Parathyroid adenoma (tissue), 2 donors: ENCODE results near the gene PALLD.

Experiments
- H2AFZ ChIP-seq: fragments of 300-600 bp; sonication (generic); one replicate; pipeline ENCODE4 v1.7.0; 2017; ENCODE audit warnings: antibody characterized with exemption, mild to moderate bottlenecking
- H3K27ac ChIP-seq: fragments of 300-600 bp; sonication (generic); one replicate; pipeline ENCODE4 v1.7.0; 2017
- H3K27me3 ChIP-seq: fragments of 300-600 bp; sonication (generic); one replicate; pipeline ENCODE4 v1.7.0; 2017; ENCODE audit warnings: low read length; ENCODE audit not compliant: control insufficient read depth, insufficient read depth
- H3K36me3 ChIP-seq: fragments of 300-600 bp; sonication (generic); one replicate; pipeline ENCODE4 v1.7.0; 2017; ENCODE audit warnings: low read length; ENCODE audit not compliant: control insufficient read depth, insufficient read depth
- H3K4me1 ChIP-seq: fragments of 300-600 bp; sonication (generic); one replicate; pipeline ENCODE4 v1.7.0; 2017; ENCODE audit warnings: control low read depth
- H3K4me2 ChIP-seq: fragments of 300-600 bp; sonication (generic); one replicate; pipeline ENCODE4 v1.7.0; 2017; ENCODE audit warnings: low read length
- H3K4me3 ChIP-seq: fragments of 300-600 bp; sonication (generic); one replicate; pipeline ENCODE4 v1.7.0; 2017; ENCODE audit warnings: low read depth, low read length
- H3K79me2 ChIP-seq: fragments of 300-600 bp; sonication (generic); one replicate; pipeline ENCODE4 v1.7.0; 2017; ENCODE audit warnings: control low read depth
- H3K9ac ChIP-seq: fragments of 300-600 bp; sonication (generic); one replicate; pipeline ENCODE4 v1.7.0; 2017; ENCODE audit warnings: mild to moderate bottlenecking
- H3K9me3 ChIP-seq: fragments of 300-600 bp; sonication (generic); one replicate; pipeline ENCODE4 v1.7.0; 2017; ENCODE audit warnings: low read length; ENCODE audit not compliant: control insufficient read depth
- TF ChIP-seq, protein P1 (sequence below): fragments of 300-600 bp; sonication (generic); IDR thresholded peaks from one replicate; pipeline ENCODE4 v1.7.0; 2017; ENCODE audit warnings: antibody characterized with exemption, mild to moderate bottlenecking
- donor health status: primary hyperparathyroidism.

PALLD gene

DNA sequence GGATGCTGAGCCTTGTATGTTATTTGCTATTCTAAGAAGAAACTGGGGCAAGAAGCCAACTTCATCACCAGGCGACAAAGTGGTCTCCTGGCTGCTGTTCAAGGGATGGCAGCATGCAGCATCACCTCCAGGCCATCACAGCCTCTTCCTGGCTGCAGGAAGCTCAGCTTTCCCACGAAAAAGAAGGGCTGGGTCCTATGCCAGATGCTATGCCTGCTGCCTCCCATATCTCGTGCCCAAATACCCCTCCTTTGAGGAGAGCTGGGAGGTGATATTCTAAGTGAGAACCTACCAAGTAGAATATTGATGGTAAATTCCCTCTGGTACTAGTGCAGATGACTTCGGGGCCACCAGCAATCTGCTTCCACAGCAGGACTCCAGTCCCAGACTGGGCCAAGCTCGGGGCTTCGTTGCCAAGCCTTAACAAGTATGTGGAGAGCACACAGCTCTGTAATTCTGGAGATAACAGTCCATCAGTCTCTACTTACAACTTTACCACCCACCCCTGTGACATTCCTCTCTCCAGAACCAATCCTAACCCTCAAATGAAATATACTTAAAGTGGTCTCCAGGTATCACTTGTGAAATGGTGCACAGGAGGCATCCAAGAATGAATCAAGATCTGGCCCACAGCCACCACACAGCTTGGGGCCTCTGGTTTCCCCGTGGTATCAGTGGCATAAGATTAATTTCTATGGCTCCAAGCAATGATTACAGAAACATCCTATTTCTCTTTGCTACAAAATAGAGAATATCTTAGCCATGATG, 149.3 kb downstream of the PALLD start:
- no peaks in the 10 kb centered on the region for H3K36me3 ChIP-seq
- no peak overlapping the region for H2AFZ ChIP-seq
- peaks cover 13% of the 10 kb centered on the region for H3K4me1 ChIP-seq
- TF ChIP-seq, protein P1, sequence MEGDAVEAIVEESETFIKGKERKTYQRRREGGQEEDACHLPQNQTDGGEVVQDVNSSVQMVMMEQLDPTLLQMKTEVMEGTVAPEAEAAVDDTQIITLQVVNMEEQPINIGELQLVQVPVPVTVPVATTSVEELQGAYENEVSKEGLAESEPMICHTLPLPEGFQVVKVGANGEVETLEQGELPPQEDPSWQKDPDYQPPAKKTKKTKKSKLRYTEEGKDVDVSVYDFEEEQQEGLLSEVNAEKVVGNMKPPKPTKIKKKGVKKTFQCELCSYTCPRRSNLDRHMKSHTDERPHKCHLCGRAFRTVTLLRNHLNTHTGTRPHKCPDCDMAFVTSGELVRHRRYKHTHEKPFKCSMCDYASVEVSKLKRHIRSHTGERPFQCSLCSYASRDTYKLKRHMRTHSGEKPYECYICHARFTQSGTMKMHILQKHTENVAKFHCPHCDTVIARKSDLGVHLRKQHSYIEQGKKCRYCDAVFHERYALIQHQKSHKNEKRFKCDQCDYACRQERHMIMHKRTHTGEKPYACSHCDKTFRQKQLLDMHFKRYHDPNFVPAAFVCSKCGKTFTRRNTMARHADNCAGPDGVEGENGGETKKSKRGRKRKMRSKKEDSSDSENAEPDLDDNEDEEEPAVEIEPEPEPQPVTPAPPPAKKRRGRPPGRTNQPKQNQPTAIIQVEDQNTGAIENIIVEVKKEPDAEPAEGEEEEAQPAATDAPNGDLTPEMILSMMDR, result no peak
- H3K27ac ChIP-seq, result peak overlapping the region; percentile 61
- no peaks in the 10 kb centered on the region for H3K9me3 ChIP-seq
- no peak overlapping the region for H3K9ac ChIP-seq
- H3K27me3 ChIP-seq, result no peaks in the 10 kb centered on the region
- H3K79me2 ChIP-seq, result no peaks in the 10 kb centered on the region
- no peak overlapping the region for H3K4me3 ChIP-seq
- no peak overlapping the region for H3K4me2 ChIP-seq

DNA sequence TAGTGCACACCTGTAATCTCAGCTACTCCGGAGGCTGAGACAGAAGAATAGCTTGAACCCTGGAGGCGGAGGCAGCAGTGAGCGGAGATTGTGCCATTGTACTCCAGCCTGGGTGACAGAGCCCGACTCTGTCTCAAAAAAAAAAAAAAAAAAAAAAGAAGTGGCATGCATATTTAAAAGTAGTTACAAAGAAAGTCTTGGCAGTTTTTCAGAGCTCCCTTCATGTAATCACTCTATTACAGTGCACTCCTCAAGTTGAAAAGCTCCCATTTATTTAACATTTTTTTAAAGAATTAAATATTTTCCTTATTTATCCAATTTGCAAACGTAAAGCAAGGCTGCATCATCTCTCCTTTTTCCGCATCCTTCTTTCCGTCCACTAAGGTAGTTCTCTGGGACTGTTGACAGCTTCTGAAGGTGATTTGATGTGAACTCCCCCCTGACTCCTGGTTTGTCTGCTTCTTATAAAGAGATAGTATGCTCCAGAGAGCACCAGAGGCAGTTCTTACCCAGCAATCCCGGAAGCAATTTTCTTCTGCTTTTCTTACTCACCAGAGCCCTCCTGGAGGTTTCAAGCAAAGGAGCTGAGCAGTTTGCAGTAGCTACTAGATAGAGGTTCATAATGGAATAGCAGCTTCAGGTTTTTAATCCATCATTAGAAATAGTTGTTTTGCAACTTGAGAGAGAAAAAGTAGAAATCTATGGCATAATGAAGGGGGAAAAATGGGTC, 151.0 kb downstream of the PALLD start:
- Histone ChIP-seq H2AFZ (no peak overlapping the region), H3K36me3 (no peaks in the 10 kb centered on the region), H3K27me3 (no peaks in the 10 kb centered on the region), H3K9ac (no peak overlapping the region), H3K4me3 (no peak overlapping the region), H3K27ac (peak overlapping the region; percentile 61), H3K4me2 (no peak overlapping the region), H3K4me1 (peaks cover 11% of the 10 kb centered on the region), H3K79me2 (no peaks in the 10 kb centered on the region), H3K9me3 (no peaks in the 10 kb centered on the region)
- TF ChIP-seq, protein P1, result no peak

DNA sequence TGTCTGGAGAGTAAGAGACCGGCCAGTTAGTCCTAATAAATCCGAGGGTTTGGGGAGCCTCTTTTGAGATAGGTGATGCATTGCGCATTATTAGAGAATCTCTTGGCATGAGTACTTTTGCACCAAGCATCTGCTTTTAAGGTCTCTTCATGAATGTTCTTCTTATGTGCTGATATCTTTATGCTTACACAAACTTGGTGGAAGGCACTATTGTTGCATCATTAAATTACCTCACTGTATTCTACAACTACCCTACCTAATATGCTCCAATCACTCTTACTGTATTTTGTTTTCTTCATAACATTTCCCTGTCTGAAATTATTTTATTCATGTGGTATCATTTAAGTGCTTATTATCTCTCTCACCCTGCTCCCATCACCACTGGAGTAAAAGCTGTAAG, 151.6 kb downstream of the PALLD start:
- Histone ChIP-seq H3K4me1 (peaks cover 12% of the 10 kb centered on the region), H3K9me3 (no peaks in the 10 kb centered on the region), H3K27me3 (no peaks in the 10 kb centered on the region), H3K9ac (no peak overlapping the region), H3K4me3 (no peak overlapping the region), H3K79me2 (peaks cover 3% of the 10 kb centered on the region), H3K4me2 (no peak overlapping the region), H3K27ac (peak overlapping the region; percentile 60), H3K36me3 (no peaks in the 10 kb centered on the region), H2AFZ (no peak overlapping the region)
- TF ChIP-seq, protein P1, result no peak

DNA sequence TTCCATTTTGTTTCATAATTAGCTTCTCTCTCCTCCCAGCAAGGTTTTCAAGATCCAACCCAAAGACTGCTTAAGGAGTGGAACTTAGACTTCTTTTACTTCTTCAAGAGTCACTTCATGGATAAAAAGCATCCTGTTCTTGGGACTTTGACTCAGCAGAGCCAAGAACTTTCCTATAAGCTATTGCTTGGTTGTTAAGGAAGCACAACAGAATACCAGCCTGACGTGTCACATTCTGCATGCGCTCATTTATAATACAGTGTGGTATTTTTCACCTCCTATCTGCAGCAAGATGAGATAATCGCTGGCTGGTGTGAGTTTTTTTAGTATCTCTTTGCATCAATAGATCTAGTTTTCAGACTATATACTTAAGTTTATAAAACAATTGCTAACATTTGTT, 152.1 kb downstream of the PALLD start:
- Histone ChIP-seq H3K9me3 (no peaks in the 10 kb centered on the region), H3K27me3 (no peaks in the 10 kb centered on the region), H3K36me3 (no peaks in the 10 kb centered on the region), H3K79me2 (peaks cover 5% of the 10 kb centered on the region), H3K9ac (no peak overlapping the region), H2AFZ (no peak overlapping the region), H3K4me3 (no peak overlapping the region), H3K4me1 (peaks cover 12% of the 10 kb centered on the region), H3K4me2 (no peak overlapping the region), H3K27ac (peak overlapping the region; percentile 60)
- TF ChIP-seq, protein P1, result no peak
